ENCODE measurements around the gene CCDC34. TPM values are rescaled to one million over a fixed set of nuclear protein-coding genes. Genes with fewer than 3 reads are reported as not detected.
A peak's percentile ranks its signal among the peaks of the same experiment; 100 is the strongest.

Gene CCDC34
- total RNA-seq, 6 donors from 2014 or later = 1.00 to 6.4 (median 1.6) TPM; not detected in 1

- Histone ChIP-seq H3K4me1 (no peaks in the 10 kb centered on the region), H3K9me3 (no peaks in the 10 kb centered on the region), H3K4me3 (no peak overlapping the region), H3K27me3 (no peaks in the 10 kb centered on the region), H3K27ac (no peak overlapping the region), H3K36me3 (no peaks in the 10 kb centered on the region)
- 69% methylated on average over 5 of the region's 5 CpGs for WGBS, 2 donors
- no peak for TF ChIP-seq CTCF (IDR thresholded peaks at IDR 0.05)
- TF ChIP-seq POLR2A (IDR thresholded peaks at IDR 0.05) = no peak
- no peak for TF ChIP-seq EP300 (IDR thresholded peaks at IDR 0.05)
- TF ChIP-seq POLR2AphosphoS5 (IDR thresholded peaks at IDR 0.05) = no peak
- no peak for DNase-seq
- ATAC-seq (ENCODE audit: low FRiP score in 2 of 2) = no peak
Observed at GRCh38 chr11:27303903-27304302, 59.1 kb downstream of the CCDC34 start.

- H3K27me3 ChIP-seq = no peaks in the 10 kb centered on the region
- TF ChIP-seq POLR2A (IDR thresholded peaks at IDR 0.05) = no peak
- no peak for TF ChIP-seq POLR2AphosphoS5 (IDR thresholded peaks at IDR 0.05)
- no peak for TF ChIP-seq EP300 (IDR thresholded peaks at IDR 0.05)
- no peak for TF ChIP-seq CTCF (IDR thresholded peaks at IDR 0.05)
- DNase-seq = no peak
Observed at GRCh38 chr11:27300974-27301373, 62.0 kb downstream of the CCDC34 start.

GRCh38 chr11:27297616-27298015 lies 65.4 kb downstream of the CCDC34 start:
- TF ChIP-seq CTCF (IDR thresholded peaks at IDR 0.05) (no peak), POLR2A (IDR thresholded peaks at IDR 0.05) (no peak), EP300 (IDR thresholded peaks at IDR 0.05) (no peak), POLR2AphosphoS5 (IDR thresholded peaks at IDR 0.05) (no peak)
- no peaks in the 10 kb centered on the region for H3K4me1 ChIP-seq
- no peaks in the 10 kb centered on the region for H3K9me3 ChIP-seq
- 43 to 48% methylated on average over 1 of the region's 1 CpG for WGBS, 2 donors
- no peak overlapping the region for H3K27ac ChIP-seq
- no peak overlapping the region for H3K4me3 ChIP-seq
- ATAC-seq (ENCODE audit: low FRiP score in 2 of 2) = no peak
- DNase-seq = no peak
- H3K36me3 ChIP-seq = no peaks in the 10 kb centered on the region
- no peaks in the 10 kb centered on the region for H3K27me3 ChIP-seq

More at GRCh38 chr11:27300974-27301373, 62.0 kb downstream of the CCDC34 start:
- Histone ChIP-seq H3K36me3 (no peaks in the 10 kb centered on the region), H3K9me3 (no peaks in the 10 kb centered on the region), H3K27ac (no peak overlapping the region), H3K4me3 (no peak overlapping the region), H3K4me1 (no peaks in the 10 kb centered on the region)
- ATAC-seq (ENCODE audit: low FRiP score in 2 of 2) = no peak

GRCh38 chr11:27296497-27296896 lies 66.5 kb downstream of the CCDC34 start:
- ATAC-seq (ENCODE audit: low FRiP score in 2 of 2) (peak in 1 of 2 donors; percentile 73), DNase-seq (no peak)
- TF ChIP-seq CTCF (IDR thresholded peaks at IDR 0.05) (peak in 4 of 6 experiments; percentile 18 to 48 (median 44)), EP300 (IDR thresholded peaks at IDR 0.05) (no peak)
- H3K27me3 ChIP-seq = no peaks in the 10 kb centered on the region
- no peaks in the 10 kb centered on the region for H3K4me1 ChIP-seq
- no peak overlapping the region for H3K27ac ChIP-seq
- peaks cover 0 to 3% (median 0%) of the 10 kb centered on the region in 4 donors for H3K9me3 ChIP-seq
- 47 to 58% methylated on average over 3 of the region's 3 CpGs for WGBS, 2 donors
- H3K4me3 ChIP-seq = no peak overlapping the region
- H3K36me3 ChIP-seq = no peaks in the 10 kb centered on the region

GRCh38 chr11:27295928-27296327 lies 67.1 kb downstream of the CCDC34 start:
- ATAC-seq (ENCODE audit: low FRiP score in 2 of 2) (no peak), DNase-seq (no peak)
- Histone ChIP-seq H3K36me3 (no peaks in the 10 kb centered on the region), H3K4me1 (no peaks in the 10 kb centered on the region), H3K27me3 (no peaks in the 10 kb centered on the region), H3K27ac (no peak overlapping the region), H3K4me3 (no peak overlapping the region), H3K9me3 (peaks cover 0 to 9% (median 4%) of the 10 kb centered on the region in 4 donors)
- no peak for TF ChIP-seq POLR2AphosphoS5 (IDR thresholded peaks at IDR 0.05)
- TF ChIP-seq POLR2A (IDR thresholded peaks at IDR 0.05) = no peak
- no peak for TF ChIP-seq EP300 (IDR thresholded peaks at IDR 0.05)
- TF ChIP-seq CTCF (IDR thresholded peaks at IDR 0.05) = no peak
- 57 to 81% methylated on average over 1 of the region's 1 CpG for WGBS, 2 donors

Data from upper lobe of left lung (tissue), 6 donors.